ENCODE results near the gene ZFYVE16.

DNA sequence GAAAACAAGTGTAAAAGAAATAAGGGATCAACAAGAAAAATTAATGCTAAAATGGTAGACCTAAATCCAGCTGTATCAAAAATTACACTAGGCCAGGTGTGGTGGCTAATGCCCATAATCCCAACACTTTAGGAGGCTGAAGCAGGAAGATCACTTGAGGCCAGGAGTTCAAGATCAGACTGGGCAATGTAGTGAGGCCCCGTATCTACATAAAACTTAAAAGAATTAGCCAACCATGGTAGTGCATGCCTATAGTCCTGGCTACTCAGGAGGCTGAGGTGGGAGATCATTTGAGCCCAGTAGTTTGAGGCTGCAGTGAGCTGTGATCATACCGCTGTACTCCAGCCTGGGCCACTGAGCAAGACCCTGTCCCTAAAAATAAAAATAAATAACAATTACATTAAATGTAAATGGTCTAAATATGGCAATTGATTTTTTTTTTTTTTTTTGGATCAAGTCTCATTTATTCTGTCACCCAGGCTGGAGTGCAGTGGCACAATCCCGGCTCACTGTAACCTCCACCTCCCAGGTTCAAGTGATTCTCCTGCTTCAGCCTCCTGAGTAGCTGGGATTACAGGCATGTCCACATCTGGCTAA lies 75.9 kb downstream of the ZFYVE16 start:
- TF ChIP-seq GATA2 (IDR thresholded peaks at IDR 0.05; ENCODE audit: low read depth, low read length) (no peak), GATA3 (IDR thresholded peaks at IDR 0.05; ENCODE audit: low read depth, low read length) (no peak)
